KBM-7 (cell line): ENCODE data around the gene NHERF2.
A peak's percentile ranks its signal among the peaks of the same experiment; 100 is the strongest.

Experiments used
- DNase-seq: peaks from one replicate; pipeline ENCODE4 v3.0.0-alpha.2; 2015
- in situ Hi-C: fragments of 300-500 bp; cut with MboI; formaldehyde crosslinking; loops from 2 replicates; pipeline ENCODE4 v1.14.3; 2020; ENCODE audit warnings: low sequenced_read_pairs, low pct_unique_long_range_greater_than_20kb, mixed read lengths

The NHERF2 gene

GRCh38 chr16:2047330-2048115 lies 20.8 kb downstream of the NHERF2 start, which contains the start of the genes NTHL1 and TSC2:
NTHL1 (minus strand) TSS chr16:2047834; CDS start chr16:2047823, 11 bp downstream.
TSC2 (plus strand) TSS chr16:2047985; CDS start chr16:2048616, 631 bp downstream.
- in situ Hi-C loops = no loop called here
- DNase-seq = peak; percentile 99

DNA sequence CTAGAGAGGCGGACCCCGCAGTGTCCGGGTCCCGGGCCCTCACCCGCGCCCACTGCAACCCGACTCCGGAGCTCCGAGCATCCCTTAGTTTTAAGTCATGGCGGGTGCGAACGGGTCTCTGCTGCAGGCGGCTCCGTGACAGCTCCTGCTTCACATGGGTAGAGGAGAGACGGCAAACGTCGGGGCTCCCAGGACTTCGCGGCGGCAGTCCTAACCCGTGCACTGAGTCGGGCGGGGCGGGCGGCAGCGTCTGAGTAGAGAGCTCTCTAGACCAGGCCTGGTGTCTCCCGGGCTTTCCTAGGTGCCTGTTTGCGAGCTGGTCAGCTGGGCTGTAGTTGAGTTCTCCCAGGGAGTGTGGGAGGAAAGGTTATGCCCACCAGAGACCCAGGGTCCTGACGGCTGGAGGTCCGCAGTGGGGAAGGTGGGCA lies 21.4 kb downstream of the NHERF2 start:
- no peak for DNase-seq
- in situ Hi-C loops = no loop called here

DNA sequence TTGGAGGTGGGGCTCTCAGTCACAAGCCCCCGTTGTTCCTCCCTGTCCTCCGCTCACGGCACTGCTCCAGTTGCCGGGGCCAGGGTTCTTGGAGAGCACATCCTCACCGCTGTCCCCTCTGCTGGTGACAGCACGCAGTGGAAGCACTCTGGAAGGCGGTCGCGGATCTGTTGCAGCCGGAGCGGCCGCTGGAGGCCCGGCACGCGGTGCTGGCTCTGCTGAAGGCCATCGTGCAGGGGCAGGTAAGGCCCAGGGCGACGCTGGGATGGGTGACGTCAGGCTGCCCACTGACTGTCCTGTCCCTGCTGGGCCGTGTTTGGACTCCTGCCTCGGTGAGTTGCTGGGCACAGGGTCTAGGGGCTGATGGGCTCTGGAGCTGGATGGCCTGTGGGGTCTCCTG lies 26.5 kb downstream of the NHERF2 start:
- in situ Hi-C loops = no loop called here
- no peak for DNase-seq

DNA sequence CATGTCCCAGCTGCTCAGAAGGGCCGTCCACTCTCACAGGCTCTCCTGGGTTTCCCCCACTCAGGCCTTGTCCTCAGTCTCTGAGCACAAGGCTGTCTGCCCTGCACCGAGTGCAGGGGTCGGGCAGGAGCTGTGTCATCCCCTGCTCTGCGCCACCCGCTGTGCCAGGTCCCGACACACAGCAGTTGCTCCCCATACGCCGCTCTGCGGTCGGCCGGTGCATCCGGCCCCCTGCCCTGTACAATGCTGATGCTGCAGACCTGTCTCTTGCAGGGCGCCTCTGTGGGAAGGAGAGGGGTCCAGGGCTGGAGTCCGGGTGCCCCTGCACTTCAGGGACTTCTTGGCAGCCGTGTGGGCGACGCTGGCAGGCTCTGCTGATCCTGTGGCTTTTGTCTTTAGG lies 27.2 kb downstream of the NHERF2 start:
- DNase-seq = no peak
- in situ Hi-C loops = no loop called here

DNA sequence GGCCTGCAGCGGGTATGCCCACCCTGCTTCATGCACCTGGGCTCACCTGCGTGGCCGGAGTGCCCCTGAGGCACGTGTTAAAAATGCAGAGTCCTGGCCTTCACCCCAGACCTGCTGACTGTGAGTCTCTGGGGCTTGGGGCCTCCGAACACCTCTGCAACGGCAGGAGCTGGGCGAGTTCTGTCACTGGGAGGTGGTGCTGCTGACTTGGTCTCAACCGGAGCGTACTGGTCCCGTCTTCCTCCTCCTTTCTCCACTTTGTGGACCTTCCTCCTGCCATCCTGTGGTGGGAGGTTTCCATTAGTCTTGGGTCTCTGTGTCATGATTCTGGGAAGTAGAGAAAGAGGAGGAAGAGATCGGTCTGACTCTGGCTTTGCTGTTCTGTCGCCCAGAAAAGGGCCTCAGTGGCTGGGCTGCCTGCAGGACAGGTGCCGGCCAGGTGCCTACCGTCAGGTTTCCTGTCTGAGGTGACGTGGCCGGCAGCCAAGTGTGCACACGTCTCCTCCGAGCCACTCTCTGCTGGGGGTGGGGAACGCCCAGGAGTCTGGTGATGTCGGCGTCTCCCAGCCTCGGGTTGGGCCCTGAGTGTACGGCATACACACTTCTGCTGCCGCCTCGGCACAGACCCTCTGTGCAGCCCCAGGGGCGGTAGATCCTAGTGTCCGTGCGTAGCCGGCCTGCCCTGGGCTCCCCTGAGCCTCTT lies 28.0 kb downstream of the NHERF2 start:
- in situ Hi-C loops = no loop called here
- no peak for DNase-seq

- in situ Hi-C loops = no loop called here
- no peak for DNase-seq
These were observed 29.4 kb downstream of the NHERF2 start for GRCh38 chr16:2056077-2056476.

GRCh38 chr16:2056681-2057407 lies 30.1 kb downstream of the NHERF2 start:
- in situ Hi-C loops = no loop called here
- no peak for DNase-seq

DNA sequence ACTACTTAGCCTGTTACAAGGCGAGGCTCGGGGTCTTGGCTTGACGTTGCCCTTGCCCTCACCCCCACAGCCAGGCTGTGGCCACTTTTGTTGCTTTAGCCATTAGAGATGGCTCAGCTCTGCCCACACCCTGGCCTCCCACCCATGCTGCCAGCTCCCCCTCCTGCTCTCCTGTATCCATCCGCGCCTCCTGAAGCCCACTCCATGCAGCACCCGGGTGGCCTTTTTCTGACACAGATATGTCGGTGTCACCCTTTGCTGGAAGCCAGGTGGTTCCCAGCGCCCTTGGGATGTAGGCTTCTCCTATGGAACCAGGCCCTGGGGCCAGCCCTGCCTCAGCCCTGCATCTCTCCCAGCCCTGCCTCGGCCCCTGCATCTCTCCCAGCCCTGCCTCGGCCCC lies 30.7 kb downstream of the NHERF2 start:
- in situ Hi-C loops = no loop called here
- DNase-seq = no peak

- in situ Hi-C loops = no loop called here
- no peak for DNase-seq
These were observed 31.7 kb downstream of the NHERF2 start for GRCh38 chr16:2058420-2058819.

- no peak for DNase-seq
- in situ Hi-C loops = no loop called here
These were observed 32.2 kb downstream of the NHERF2 start for GRCh38 chr16:2058872-2059271.

DNA sequence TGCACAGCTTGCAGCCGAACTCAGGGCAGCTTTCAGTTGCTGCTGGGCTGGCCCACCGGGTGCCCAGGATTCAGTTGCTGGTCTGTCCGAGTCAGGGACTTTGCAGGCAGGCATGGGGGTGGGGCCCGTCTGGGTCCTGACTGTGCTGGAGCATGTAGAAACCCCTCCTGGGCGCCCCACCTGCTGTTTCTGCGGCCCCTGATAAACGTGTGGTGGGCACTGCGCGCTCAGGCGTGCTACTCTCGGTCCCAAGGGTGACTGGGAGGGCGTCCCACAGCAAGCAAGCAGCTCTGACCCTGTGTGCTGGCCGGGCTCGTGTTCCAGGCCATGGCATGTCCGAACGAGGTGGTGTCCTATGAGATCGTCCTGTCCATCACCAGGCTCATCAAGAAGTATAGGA lies 33.6 kb downstream of the NHERF2 start:
- in situ Hi-C loops = no loop called here
- DNase-seq = no peak

DNA sequence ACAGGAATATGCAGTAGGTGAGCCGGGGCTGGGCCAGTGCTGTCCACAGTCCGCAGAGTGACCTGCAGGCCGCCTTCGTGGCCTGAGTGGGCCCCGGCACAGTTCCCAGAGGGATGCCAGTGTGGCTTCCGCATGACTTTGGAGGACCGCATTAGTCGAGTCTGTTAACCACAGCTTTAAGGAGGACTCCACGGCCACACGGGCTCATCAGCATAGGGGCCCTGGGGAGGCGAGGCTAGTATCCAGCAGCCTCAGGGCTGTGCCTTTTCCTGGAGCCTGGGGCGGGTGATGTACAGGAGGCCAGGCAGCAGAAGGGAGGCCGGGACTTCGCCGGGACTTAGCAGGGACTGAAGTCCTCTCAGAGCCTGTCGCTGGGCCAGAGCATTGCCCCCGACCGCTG lies 34.3 kb downstream of the NHERF2 start:
- in situ Hi-C loops = no loop called here
- DNase-seq = no peak

GRCh38 chr16:2061526-2061925 lies 34.8 kb downstream of the NHERF2 start:
- no peak for DNase-seq
- in situ Hi-C loops = no loop called here

- no peak for DNase-seq
- in situ Hi-C loops = no loop called here
These were observed 36.1 kb downstream of the NHERF2 start for GRCh38 chr16:2062801-2063200.

DNA sequence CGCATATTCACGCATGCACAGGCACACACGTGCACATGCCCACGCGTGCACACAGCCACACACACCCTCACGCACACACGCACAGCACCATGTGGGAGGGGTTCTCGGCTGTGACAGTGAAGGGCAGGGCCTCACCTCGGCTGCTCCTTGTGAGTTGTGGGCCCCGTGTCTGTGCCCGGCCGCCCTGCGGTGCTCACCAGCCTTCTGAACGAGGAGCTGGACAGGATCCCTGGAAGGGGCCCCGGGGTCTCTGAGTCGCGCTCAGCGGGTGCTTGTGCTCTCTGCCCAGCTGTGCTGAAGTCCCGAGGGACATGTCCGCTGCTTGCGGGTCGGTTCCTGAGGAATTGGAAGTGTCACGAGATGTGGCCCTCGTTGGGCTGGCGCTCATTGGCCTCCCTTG lies 37.2 kb downstream of the NHERF2 start:
- in situ Hi-C loops = no loop called here
- no peak for DNase-seq

GRCh38 chr16:2064368-2064945 lies 37.8 kb downstream of the NHERF2 start:
- in situ Hi-C loops = no loop called here
- DNase-seq = no peak

DNA sequence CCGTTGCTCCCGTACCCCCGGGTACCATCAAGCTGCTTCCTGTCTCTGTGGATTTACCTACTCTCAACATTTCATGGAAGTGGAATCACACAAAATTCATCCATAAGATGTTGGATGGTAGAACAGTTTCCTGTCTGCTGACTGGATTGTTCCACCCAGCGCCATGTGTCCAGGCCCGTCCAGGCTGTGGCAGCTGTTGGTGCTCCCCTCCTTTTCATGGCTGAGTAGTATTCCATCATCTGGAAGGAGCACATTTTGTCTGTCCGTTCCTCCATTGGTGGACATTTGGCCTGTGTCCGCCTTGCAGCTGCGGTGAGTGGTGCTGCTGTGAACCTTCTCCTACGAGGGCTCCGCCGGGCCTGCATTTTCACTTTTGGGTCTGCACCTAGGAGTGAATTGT lies 39.4 kb downstream of the NHERF2 start:
- no peak for DNase-seq
- in situ Hi-C loops = no loop called here

GRCh38 chr16:2070576-2071453 lies 44.1 kb downstream of the NHERF2 start:
- in situ Hi-C loops = no loop called here
- no peak for DNase-seq
